WTC11 (cell line): Measurements from ENCODE around the gene C14orf93. TPM values are rescaled to one million over a fixed set of nuclear protein-coding genes. Genes with fewer than 3 reads are reported as not detected.

Experiments used
- ATAC-seq: fragments of 200-7000 bp; cut with Tn5 transposase; 2 replicates; pipeline ENCODE4 v1.10.0; 2021; ENCODE audit warnings: mild to moderate bottlenecking, moderate library complexity
- CTCF ChIA-PET: fragments of 300-600 bp; sonication (Branson Sonifier 250); formaldehyde crosslinking; loops from one replicate; lab custom pipeline; 2021; ENCODE audit warnings: antibody characterized with exemption; lab: Charles Lee
- POLR2A ChIA-PET: fragments of 350-600 bp; sonication (Branson Sonifier 250); formaldehyde crosslinking; loops from one replicate; lab custom pipeline; 2021; ENCODE audit warnings: antibody characterized with exemption; lab: Charles Lee
- DNase-seq: peaks from one replicate; pipeline ENCODE4 v3.0.0; 2021; ENCODE audit warnings: low spot score
- H3K27ac Mint-ChIP-seq: 2 replicates; pipeline ENCODE4 v1.8.0; 2021; ENCODE audit warnings: mixed read lengths
- H3K27me3 Mint-ChIP-seq: 2 replicates; pipeline ENCODE4 v1.8.0; 2021; ENCODE audit warnings: low read depth, mild to moderate bottlenecking, moderate library complexity, mixed read lengths
- H3K36me3 Mint-ChIP-seq: 2 replicates; pipeline ENCODE4 v1.8.0; 2021; ENCODE audit warnings: mixed read lengths
- H3K4me1 Mint-ChIP-seq: 2 replicates; pipeline ENCODE4 v1.8.0; 2022; ENCODE audit warnings: mixed read lengths
- H3K4me3 Mint-ChIP-seq: 2 replicates; pipeline ENCODE4 v1.8.0; 2021; ENCODE audit warnings: mild to moderate bottlenecking, moderate library complexity, mixed read lengths
- H3K9me3 Mint-ChIP-seq: 2 replicates; pipeline ENCODE4 v1.8.0; 2021; ENCODE audit warnings: mixed read lengths
- ATF1 ChIP-seq: sonication (generic); formaldehyde crosslinking; IDR thresholded peaks from 2 replicates; pipeline ENCODE4 v1.8.1; 2023; ENCODE audit warnings: mild to moderate bottlenecking, moderate library complexity, missing genetic modification reagents
- ATF6 ChIP-seq: sonication (generic); formaldehyde crosslinking; IDR thresholded peaks from 2 replicates; pipeline ENCODE4 v1.8.1; 2023; ENCODE audit warnings: mild to moderate bottlenecking, missing genetic modification reagents
- CTCF ChIP-seq: fragments of 200-600 bp; IDR thresholded peaks from 2 replicates; pipeline ENCODE4 v1.8.0; 2022; ENCODE audit warnings: antibody characterized with exemption
- E2F1 ChIP-seq: sonication (generic); formaldehyde crosslinking; IDR thresholded peaks from 2 replicates; pipeline ENCODE4 v1.8.0; 2022; ENCODE audit warnings: mild to moderate bottlenecking, missing genetic modification reagents
- ESRRA ChIP-seq: sonication (generic); formaldehyde crosslinking; IDR thresholded peaks from 2 replicates; pipeline ENCODE4 v1.8.1; 2022; ENCODE audit warnings: mild to moderate bottlenecking, missing genetic modification reagents, borderline replicate concordance
- FOXJ3 ChIP-seq: sonication (generic); formaldehyde crosslinking; IDR thresholded peaks from 2 replicates; pipeline ENCODE4 v1.9.0; 2021; ENCODE audit warnings: missing genetic modification reagents, mild to moderate bottlenecking, borderline replicate concordance
- GABPB1 ChIP-seq: sonication (generic); formaldehyde crosslinking; IDR thresholded peaks from 2 replicates; pipeline ENCODE4 v1.8.1; 2023; ENCODE audit warnings: mild to moderate bottlenecking, missing genetic modification reagents
- GTF2I ChIP-seq: fragments of 250-450 bp; sonication (Bioruptor Pico); conservative IDR thresholded peaks from 2 replicates; pipeline ENCODE4 v1.4.0; 2021; ENCODE audit warnings: mild to moderate bottlenecking
- IRF1 ChIP-seq: sonication (generic); formaldehyde crosslinking; IDR thresholded peaks from 2 replicates; pipeline ENCODE4 v1.8.0; 2023; ENCODE audit warnings: missing genetic modification reagents
- JAZF1 ChIP-seq: fragments of 250-450 bp; sonication (Bioruptor Pico); IDR thresholded peaks from 2 replicates; pipeline ENCODE4 v1.9.0; 2021; ENCODE audit warnings: moderate library complexity, mild to moderate bottlenecking, inconsistent platforms
- KAT7 ChIP-seq: sonication (generic); formaldehyde crosslinking; IDR thresholded peaks from 2 replicates; pipeline ENCODE4 v1.8.1; 2023; ENCODE audit warnings: missing genetic modification reagents, mild to moderate bottlenecking, borderline replicate concordance
- NR1H2 ChIP-seq: sonication (generic); formaldehyde crosslinking; IDR thresholded peaks from 2 replicates; pipeline ENCODE4 v1.9.0; 2021; ENCODE audit warnings: mild to moderate bottlenecking, moderate library complexity, missing genetic modification reagents
- NR2C2 ChIP-seq: sonication (generic); formaldehyde crosslinking; IDR thresholded peaks from 2 replicates; pipeline ENCODE4 v1.8.0; 2022; ENCODE audit warnings: mild to moderate bottlenecking, missing genetic modification reagents
- SMAD3 ChIP-seq: sonication (generic); formaldehyde crosslinking; IDR thresholded peaks from 2 replicates; pipeline ENCODE4 v1.8.0; 2022; ENCODE audit warnings: missing genetic modification reagents, mild to moderate bottlenecking, borderline replicate concordance
- TCF7 ChIP-seq: sonication (generic); formaldehyde crosslinking; IDR thresholded peaks from 2 replicates; pipeline ENCODE4 v1.8.0; 2022; ENCODE audit warnings: mild to moderate bottlenecking, low read depth, missing genetic modification reagents, moderate library complexity
- TP53 ChIP-seq: sonication (generic); formaldehyde crosslinking; IDR thresholded peaks from 2 replicates; pipeline ENCODE4 v1.8.1; 2023; ENCODE audit warnings: mild to moderate bottlenecking, missing genetic modification reagents
- ZNF396 ChIP-seq: fragments of 250-450 bp; sonication (Bioruptor Pico); IDR thresholded peaks from 2 replicates; pipeline ENCODE4 v1.8.0; 2021; ENCODE audit warnings: mild to moderate bottlenecking, moderate library complexity, borderline replicate concordance
- ZNF512 ChIP-seq: sonication (generic); formaldehyde crosslinking; IDR thresholded peaks from 2 replicates; pipeline ENCODE4 v1.8.1; 2022; ENCODE audit warnings: missing genetic modification reagents, borderline replicate concordance
- total RNA-seq: library from RNA; stranded (reverse); gene quantifications from 3 replicates; pipeline ENCODE4 v1.2.3, GENCODE V29; 2021

The C14orf93 gene
- total RNA-seq, 1 experiment from 2014 or later, result 8.1 TPM

GRCh38 chr14:23033801-23034497 lies 24.0 kb upstream of the C14orf93 start (continued):
- no peak for TF ChIP-seq CTCF
- TF ChIP-seq KAT7 (CRISPR knock-in tag), result no peak
- no peak for TF ChIP-seq ESRRA (CRISPR knock-in tag)
- TF ChIP-seq TCF7 (CRISPR knock-in tag), result no peak
- no peak for TF ChIP-seq NR1H2 (CRISPR knock-in tag)
- TF ChIP-seq IRF1 (CRISPR knock-in tag), result no peak
- no peak for TF ChIP-seq GTF2I (CRISPR knock-in tag)
- no peak for TF ChIP-seq JAZF1 (CRISPR knock-in tag)
- no peak for TF ChIP-seq GABPB1 (CRISPR knock-in tag)
- no peak for TF ChIP-seq E2F1 (CRISPR knock-in tag)
- TF ChIP-seq ATF1, result no peak
- TF ChIP-seq ZNF512 (CRISPR knock-in tag), result no peak
- TF ChIP-seq TP53 (CRISPR knock-in tag), result no peak

- no peak for DNase-seq
- ChIA-PET CTCF (interaction anchor here (1.1 to 1.3 kb wide), 2 partner anchors 9 to 27 kb away, joined by 4 read pairs; partner anchors contain the start of gene PSMB11), POLR2A (interaction anchor here (1.4 to 2.0 kb wide), 2 partner anchors 25 to 51 kb away, joined by 3 to 4 read pairs; partner anchors contain the start of gene AJUBA)
- ATAC-seq, result no peak
- Mint-ChIP-seq H3K9me3 (no peaks in the 10 kb centered on the region), H3K4me3 (peak overlapping the region; percentile 96), H3K27ac (peak overlapping the region; percentile 72), H3K4me1 (peaks cover 18% of the 10 kb centered on the region), H3K36me3 (peaks cover 44% of the 10 kb centered on the region), H3K27me3 (no peaks in the 10 kb centered on the region)
- TF ChIP-seq GABPB1 (CRISPR knock-in tag) (0 out of 2 replicates have a peak, but pooled peaks have one; percentile 13), FOXJ3 (CRISPR knock-in tag) (no peak)
These were observed 23.3 kb upstream of the C14orf93 start for GRCh38 chr14:23033251-23033727.

GRCh38 chr14:23030936-23031335 lies 21.0 kb upstream of the C14orf93 start:
- H3K9me3 Mint-ChIP-seq, result no peaks in the 10 kb centered on the region
- DNase-seq (no peak), ATAC-seq (no peak)
- TF ChIP-seq ATF6 (CRISPR knock-in tag) (no peak), NR2C2 (CRISPR knock-in tag) (no peak), ZNF396 (CRISPR knock-in tag) (no peak), SMAD3 (CRISPR knock-in tag) (no peak)
- POLR2A ChIA-PET, result no interaction called here
- no peaks in the 10 kb centered on the region for H3K27me3 Mint-ChIP-seq
- no peak overlapping the region for H3K27ac Mint-ChIP-seq
- CTCF ChIA-PET, result interaction anchor here (0.9 kb wide), 1 partner anchor 45 kb away, joined by 3 read pairs; no protein-coding TSS in a partner anchor
- H3K4me3 Mint-ChIP-seq, result no peak overlapping the region
- peaks cover 18% of the 10 kb centered on the region for H3K4me1 Mint-ChIP-seq
- peaks cover 55% of the 10 kb centered on the region for H3K36me3 Mint-ChIP-seq
